IMR-90 (cell line): ENCODE results near the gene OPCML. TPM values are rescaled to one million over a fixed set of nuclear protein-coding genes. Genes with fewer than 3 reads are reported as not detected.

Experiments
- ATAC-seq: fragments of 200-7000 bp; cut with Tn5 transposase; 2 replicates; pipeline ENCODE4 v1.9.1; 2020; ENCODE audit warnings: low read depth, mild to moderate bottlenecking, moderate library complexity
- BruUV-seq: library from RNA; stranded (reverse); fragments of 400-500 nt; replicated peaks from 2 replicates; lab custom pipeline; 2021; lab: Mats Ljungman, UMichigan
- CTCF ChIA-PET: fragments of 300-600 bp; formaldehyde crosslinking; extraction: SDS; loops from one replicate; lab custom pipeline; 2021; ENCODE audit warnings: antibody characterized with exemption; lab: Yijun Ruan, JAX
- POLR2A ChIA-PET: fragments of 300-600 bp; sonication (Branson Sonifier 250); formaldehyde crosslinking; loops from one replicate; lab custom pipeline; 2022; ENCODE audit warnings: antibody characterized with exemption; ENCODE audit not compliant: unreplicated experiment; lab: Charles Lee
- DNase-seq: peaks from one replicate; pipeline ENCODE4 v3.0.0; 2013
- H2AFZ ChIP-seq: replicated peaks from 2 replicates; pipeline ENCODE3; 2013; ENCODE audit warnings: low read length, mild to moderate bottlenecking; ENCODE audit not compliant: poor library complexity
- H2AK5ac ChIP-seq: 2 replicates; pipeline ENCODE4 v1.6.1; 2013; ENCODE audit warnings: low read depth, low read length, inconsistent platforms
- H2AK9ac ChIP-seq: replicated peaks from 2 replicates; pipeline ENCODE3; 2013; ENCODE audit warnings: mild to moderate bottlenecking, low read depth, low read length, moderate library complexity; ENCODE audit not compliant: poor library complexity
- H2BK120ac ChIP-seq: 2 replicates; pipeline ENCODE4 v1.6.1; 2013; ENCODE audit warnings: low read depth, low read length, inconsistent platforms
- H2BK15ac ChIP-seq: 3 replicates; pipeline ENCODE4 v1.6.1; 2013; ENCODE audit warnings: low read depth, low read length, inconsistent platforms
- H2BK20ac ChIP-seq: 2 replicates; pipeline ENCODE4 v1.6.1; 2013; ENCODE audit warnings: low read depth, mild to moderate bottlenecking, inconsistent platforms, low read length, moderate library complexity
- H2BK5ac ChIP-seq: 2 replicates; pipeline ENCODE4 v1.6.1; 2013; ENCODE audit warnings: mild to moderate bottlenecking, low read depth, low read length, inconsistent platforms; ENCODE audit not compliant: poor library complexity, severe bottlenecking
- H3K14ac ChIP-seq: replicated peaks from 2 replicates; pipeline ENCODE4 v1.6.1; 2013; ENCODE audit warnings: low read depth, low read length, inconsistent platforms
- H3K18ac ChIP-seq: 2 replicates; pipeline ENCODE4 v1.6.1; 2013; ENCODE audit warnings: low read depth, low read length, control low read depth
- H3K23ac ChIP-seq: 2 replicates; pipeline ENCODE4 v1.6.1; 2013; ENCODE audit warnings: low read depth, low read length, inconsistent platforms
- H3K27ac ChIP-seq: 2 replicates; pipeline ENCODE4 v1.5.1; 2013; ENCODE audit warnings: mild to moderate bottlenecking, control low read depth, low read length; ENCODE audit not compliant: insufficient read depth
- H3K27me3 ChIP-seq: 2 replicates; pipeline ENCODE4 v1.6.1; 2013; ENCODE audit warnings: low read length; ENCODE audit not compliant: control insufficient read depth, insufficient read depth
- H3K36me3 ChIP-seq: 2 replicates; pipeline ENCODE4 v1.6.1; 2013; ENCODE audit warnings: low read length, mixed read lengths; ENCODE audit not compliant: control insufficient read depth, insufficient read depth
- H3K4ac ChIP-seq: 2 replicates; pipeline ENCODE4 v1.6.1; 2013; ENCODE audit warnings: low read depth, low read length, inconsistent platforms
- H3K4me1 ChIP-seq: 2 replicates; pipeline ENCODE4 v1.6.1; 2013; ENCODE audit warnings: low read length, mixed read lengths; ENCODE audit not compliant: control insufficient read depth, insufficient read depth
- H3K4me2 ChIP-seq: 2 replicates; pipeline ENCODE4 v1.6.1; 2013; ENCODE audit warnings: low read depth, mild to moderate bottlenecking, control low read depth, low read length, moderate library complexity
- H3K4me3 ChIP-seq: 2 replicates; pipeline ENCODE4 v1.5.1; 2013; ENCODE audit warnings: low read depth, mild to moderate bottlenecking, control low read depth, low read length, moderate library complexity; ENCODE audit not compliant: insufficient read depth
- H3K56ac ChIP-seq: 2 replicates; pipeline ENCODE4 v1.6.1; 2013; ENCODE audit warnings: low read length, inconsistent platforms; ENCODE audit not compliant: insufficient read depth; ENCODE audit errors: extremely low read depth
- H3K79me1 ChIP-seq, 2 experiments: 2 replicates each; pipeline ENCODE4 v1.6.1; 2013; ENCODE audit warnings: low read length in 2 of 2, inconsistent platforms in 1 of 2, low read depth in 1 of 2
- H3K9ac ChIP-seq: 2 replicates; pipeline ENCODE4 v1.6.1; 2013; ENCODE audit warnings: low read depth, low read length, control low read depth
- H3K9me1 ChIP-seq: 2 replicates; pipeline ENCODE4 v1.6.1; 2013; ENCODE audit warnings: low read length, inconsistent platforms; ENCODE audit not compliant: insufficient read depth
- H3K9me3 ChIP-seq: 2 replicates; pipeline ENCODE4 v1.6.1; 2013; ENCODE audit warnings: low read length; ENCODE audit not compliant: control insufficient read depth, insufficient read depth
- H4K20me1 ChIP-seq: 2 replicates; pipeline ENCODE4 v1.6.1; 2013; ENCODE audit warnings: low read length, inconsistent platforms; ENCODE audit not compliant: insufficient read depth
- H4K5ac ChIP-seq: 2 replicates; pipeline ENCODE4 v1.6.1; 2013; ENCODE audit warnings: mild to moderate bottlenecking, low read depth, low read length, control low read depth
- H4K8ac ChIP-seq, 2 experiments: 2 replicates each; pipeline ENCODE4 v1.6.1; 2013; ENCODE audit warnings: low read depth in 2 of 2, low read length in 2 of 2, control low read depth in 1 of 2, inconsistent platforms in 1 of 2
- H4K91ac ChIP-seq: 2 replicates; pipeline ENCODE4 v1.6.1; 2013; ENCODE audit warnings: low read depth, low read length, inconsistent platforms; ENCODE audit not compliant: insufficient read depth
- BHLHE40 ChIP-seq: fragments of 150-350 bp; IDR thresholded peaks from 2 replicates; pipeline ENCODE4 v1.6.1; 2016; ENCODE audit warnings: mild to moderate bottlenecking, low read depth, low read length
- CEBPB ChIP-seq: IDR thresholded peaks from 2 replicates; pipeline ENCODE4 v1.6.1; 2012; ENCODE audit warnings: low read depth, low read length, improper control_type of control experiment
- CTCF ChIP-seq: conservative IDR thresholded peaks from 2 replicates; pipeline ENCODE4 v1.5.1; 2012; ENCODE audit warnings: mild to moderate bottlenecking, low read depth, low read length, improper control_type of control experiment
- ELK1 ChIP-seq: fragments of 150-350 bp; IDR thresholded peaks from 2 replicates; pipeline ENCODE4 v1.6.1; 2016; ENCODE audit warnings: low read depth, mild to moderate bottlenecking, low read length, moderate library complexity, borderline replicate concordance
- FOS ChIP-seq: fragments of 150-350 bp; IDR thresholded peaks from 2 replicates; pipeline ENCODE4 v1.6.1; 2016; ENCODE audit warnings: low read depth, low read length
- MAFK ChIP-seq: IDR thresholded peaks from 2 replicates; pipeline ENCODE4 v1.6.1; 2012; ENCODE audit warnings: low read depth, low read length, improper control_type of control experiment
- MXI1 ChIP-seq: IDR thresholded peaks from 2 replicates; pipeline ENCODE4 v1.6.1; 2012; ENCODE audit warnings: low read depth, mild to moderate bottlenecking, low read length, moderate library complexity, borderline replicate concordance
- NFE2L2 ChIP-seq: fragments of 150-350 bp; IDR thresholded peaks from 2 replicates; pipeline ENCODE4 v1.6.1; 2016; ENCODE audit warnings: low read depth, mild to moderate bottlenecking, low read length
- POLR2A ChIP-seq: IDR thresholded peaks from 2 replicates; pipeline ENCODE4 v1.6.1; 2012; ENCODE audit warnings: mild to moderate bottlenecking, low read depth, low read length
- RCOR1 ChIP-seq: IDR thresholded peaks from 2 replicates; pipeline ENCODE4 v1.6.1; 2012; ENCODE audit warnings: mild to moderate bottlenecking, low read length, improper control_type of control experiment; ENCODE audit not compliant: insufficient replicate concordance
- RFX5 ChIP-seq: IDR thresholded peaks from 2 replicates; pipeline ENCODE4 v1.8.0; 2012; ENCODE audit warnings: low read depth, mild to moderate bottlenecking, low read length, moderate library complexity
- SMC3 ChIP-seq: fragments of 150-350 bp; IDR thresholded peaks from 2 replicates; pipeline ENCODE4 v1.6.1; 2016; ENCODE audit warnings: low read depth, mild to moderate bottlenecking, antibody characterized with exemption, low read length, moderate library complexity
- WGBS, 2 experiments: methylation state at CpG; one replicate each; pipeline versions ENCODE4 v1.1.5 to v1.1.7; 2013; ENCODE audit warnings: missing lambda C conversion rate in 2 of 2; ENCODE audit not compliant: insufficient read length in 1 of 2; ENCODE audit errors: extremely low coverage in 2 of 2; 5-methylcytosine and 5-hydroxymethylcytosine counted together
- dilution Hi-C: fragments of 300-500 bp; cut with HindIII; formaldehyde crosslinking; loops from one replicate; pipeline ENCODE4 v1.14.3; 2018; ENCODE audit warnings: low sequenced_read_pairs; ENCODE audit not compliant: unreplicated experiment
- in situ Hi-C: fragments of 300-500 bp; cut with MboI; formaldehyde crosslinking; loops from 3 replicates; pipeline ENCODE4 v1.14.3; 2019; ENCODE audit warnings: low sequenced_read_pairs, inconsistent platforms, mixed read lengths
- intact Hi-C: fragments of 100-400 bp; cut with micrococcal nuclease; formaldehyde crosslinking; loops from 2 replicates; pipeline ENCODE4 v1.10.0; 2022
- polyA plus RNA-seq, 3 experiments: library from polyadenylated mRNA; depleted of rRNA; stranded (reverse); fragments of >200 nt; gene quantifications; 2 replicates each; pipeline ENCODE4 v1.2.3, GENCODE V29; 2012; ENCODE audit warnings: low replicate concordance in 1 of 3
- total RNA-seq: library from RNA; depleted of rRNA; stranded (reverse); fragments of >200 nt; gene quantifications from 2 replicates; pipeline ENCODE4 v1.2.3, GENCODE V29; 2012

The OPCML gene
- total and polyA plus RNA-seq, 2 of the 4 experiments (the other 2 are of a cell fraction) = under 0.01 to 2.6 TPM

DNA sequence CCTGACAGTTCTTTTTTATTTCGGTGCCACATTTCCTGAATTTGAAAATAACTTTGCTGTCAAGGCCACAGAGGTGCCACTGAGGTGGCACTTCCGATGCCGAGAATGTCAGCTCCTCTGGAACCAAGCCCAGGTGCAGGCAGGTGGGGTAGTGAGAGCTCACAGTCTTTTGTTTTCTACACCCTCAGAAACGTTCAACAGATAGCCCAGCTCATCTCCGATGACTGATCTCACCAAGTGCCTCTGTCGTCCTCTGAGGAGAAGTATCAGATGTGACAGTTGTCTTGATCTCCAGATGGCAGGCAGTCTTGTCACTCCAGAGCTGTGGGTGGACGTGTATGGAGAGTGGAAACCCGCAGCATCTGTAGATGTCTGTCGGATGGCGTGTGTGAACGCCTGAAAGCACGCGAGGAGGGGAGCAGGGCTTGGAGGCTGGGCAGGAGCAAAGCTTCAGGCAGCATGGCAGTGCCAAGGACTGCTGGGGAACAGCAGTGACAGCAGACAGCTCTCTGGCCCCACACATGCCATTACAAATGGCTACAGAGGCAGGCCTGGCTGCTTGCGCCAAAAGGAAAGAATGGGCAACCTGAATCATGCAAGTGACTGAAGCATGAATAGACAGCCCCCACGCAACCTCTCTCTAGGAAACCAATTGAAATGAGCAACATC lies 877.0 kb downstream of the OPCML start:
- in situ Hi-C loops = no loop called here
- Histone ChIP-seq H2BK120ac (no peak overlapping the region), H3K23ac (no peak overlapping the region), H4K8ac (no peak overlapping the region), H3K56ac (no peak overlapping the region), H3K27ac (no peak overlapping the region), H3K4ac (no peak overlapping the region), H3K9me3 (no peaks in the 10 kb centered on the region), H3K4me3 (no peak overlapping the region), H4K5ac (no peak overlapping the region), H2AK9ac (no peak overlapping the region), H2BK5ac (no peak overlapping the region), H3K18ac (no peak overlapping the region), H3K4me2 (no peak overlapping the region), H3K4me1 (no peaks in the 10 kb centered on the region), H2AFZ (no peak overlapping the region), H3K27me3 (no peaks in the 10 kb centered on the region), H3K9me1 (no peaks in the 10 kb centered on the region; the same call in 1 of the 2 replicates), H2BK15ac (no peak overlapping the region), H3K14ac (no peak overlapping the region), H2AK5ac (no peak overlapping the region), H3K9ac (no peak overlapping the region), H4K91ac (no peak overlapping the region), H2BK20ac (no peak overlapping the region), H4K20me1 (no peaks in the 10 kb centered on the region), H3K79me1 (no peaks in the 10 kb centered on the region), H3K36me3 (no peaks in the 10 kb centered on the region)
- POLR2A ChIA-PET = no interaction called here
- intact Hi-C loops = no loop called here
- dilution Hi-C loops = no loop called here
- DNase-seq (no peak), ATAC-seq (no peak)
- CTCF ChIA-PET = no interaction called here
- BruUV-seq = no TSS peak
- TF ChIP-seq ELK1 (no peak), CTCF (no peak), BHLHE40 (no peak), MAFK (no peak), NFE2L2 (no peak), RCOR1 (no peak), POLR2A (no peak), FOS (no peak), RFX5 (no peak), MXI1 (no peak), SMC3 (no peak), CEBPB (no peak)
- no CpG with 5 or more reads among the region's 15 CpGs for WGBS, 2 experiments
